CD4-positive, alpha-beta T cell treated with Interferon gamma for 1 hour (primary cell): ENCODE data around the gene CNIH3.

ENCODE experiments used
- DNase-seq: peaks from one replicate; pipeline ENCODE4 v3.0.0-alpha.2; 2020

Gene CNIH3

DNA sequence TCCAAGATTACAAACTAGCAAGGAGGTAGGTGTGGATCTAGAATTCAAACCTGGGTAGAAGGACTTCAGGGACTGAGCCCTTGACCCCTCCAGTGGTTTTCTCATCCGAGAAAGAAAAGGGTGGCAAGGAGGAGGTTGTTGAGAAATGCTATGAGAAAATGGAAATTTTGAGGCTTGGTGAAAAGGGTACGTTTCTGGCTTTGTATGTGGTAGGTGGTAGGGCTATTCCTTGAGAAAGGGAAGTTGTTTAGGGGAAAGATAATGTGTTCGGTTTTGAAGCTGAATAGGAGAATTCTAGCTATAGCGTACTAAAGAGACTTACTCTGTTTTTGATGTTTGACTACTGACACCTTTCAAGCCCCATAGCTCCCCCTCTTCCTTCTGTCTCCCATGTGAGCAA is 133.8 kb downstream of the CNIH3 start:
- no peak for DNase-seq

DNA sequence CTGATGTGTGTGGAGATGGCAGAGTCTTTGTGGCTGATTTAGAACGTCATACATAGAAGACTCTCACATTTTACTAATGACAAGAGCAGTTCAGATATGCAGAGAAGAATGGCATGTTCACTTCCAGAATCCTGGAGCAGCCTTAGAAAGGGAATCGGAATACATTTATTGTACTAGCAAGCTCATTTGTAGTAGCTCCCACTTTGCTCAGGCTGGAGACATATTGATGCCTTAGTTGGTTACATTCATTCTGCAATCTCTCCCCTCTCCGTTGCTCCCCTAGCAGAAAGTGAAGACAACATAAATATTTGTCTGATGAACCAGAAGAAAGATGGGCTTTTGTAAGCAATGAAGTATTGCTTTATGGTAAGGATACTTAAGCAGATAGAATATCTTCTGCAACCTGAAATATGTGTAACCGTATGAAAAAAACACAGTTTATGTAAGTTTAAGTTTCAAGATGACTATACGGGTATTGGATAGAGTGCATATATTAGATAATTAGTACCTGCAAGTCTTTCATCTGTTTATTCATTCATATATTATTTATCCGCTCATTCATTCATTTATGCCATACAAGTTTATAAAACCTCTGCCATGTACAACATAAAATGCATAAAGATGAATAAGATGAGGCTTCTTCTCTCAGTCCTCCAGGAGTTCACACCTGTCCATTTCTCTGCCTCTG is 135.7 kb downstream of the CNIH3 start:
- DNase-seq = no peak

DNA sequence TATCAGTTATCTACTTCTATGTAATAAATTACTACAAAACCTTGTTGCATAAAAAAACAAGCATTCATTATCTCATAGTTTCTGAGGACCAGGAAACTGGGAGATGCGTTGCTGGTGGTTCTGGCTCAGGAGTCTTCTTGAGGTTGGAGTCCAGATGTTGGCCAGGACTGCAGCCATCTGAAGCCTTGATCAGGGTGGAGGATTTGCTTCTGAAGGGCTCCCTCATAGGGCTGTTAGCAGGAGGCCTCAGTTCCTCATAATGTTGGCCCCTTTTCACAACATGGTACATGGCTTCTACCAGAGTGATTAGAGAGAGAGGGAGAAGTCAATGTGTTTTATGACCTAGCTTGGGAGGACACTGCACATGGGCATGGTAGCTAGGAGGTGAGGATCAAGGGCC is 137.4 kb downstream of the CNIH3 start:
- no peak for DNase-seq

DNA sequence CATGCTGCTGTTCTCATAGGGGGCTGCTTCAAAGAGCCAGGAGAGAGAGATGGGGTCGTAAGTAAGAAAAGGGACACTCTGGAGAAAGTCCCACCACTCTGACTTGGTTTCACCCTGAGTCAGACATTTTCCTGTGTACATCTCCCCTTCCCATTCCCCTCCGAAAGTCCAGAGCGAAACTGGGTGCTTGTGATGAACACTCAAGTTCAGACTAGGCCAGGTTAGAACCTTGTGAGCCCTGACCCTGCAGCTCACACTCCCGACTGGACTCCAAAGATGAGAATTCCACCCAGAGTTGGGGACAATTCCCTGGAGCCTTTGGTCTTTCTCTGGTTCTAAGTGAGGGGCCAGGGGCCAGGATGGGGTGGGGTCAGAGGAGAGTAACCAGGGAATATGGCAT is 139.5 kb downstream of the CNIH3 start:
- DNase-seq = no peak

DNA sequence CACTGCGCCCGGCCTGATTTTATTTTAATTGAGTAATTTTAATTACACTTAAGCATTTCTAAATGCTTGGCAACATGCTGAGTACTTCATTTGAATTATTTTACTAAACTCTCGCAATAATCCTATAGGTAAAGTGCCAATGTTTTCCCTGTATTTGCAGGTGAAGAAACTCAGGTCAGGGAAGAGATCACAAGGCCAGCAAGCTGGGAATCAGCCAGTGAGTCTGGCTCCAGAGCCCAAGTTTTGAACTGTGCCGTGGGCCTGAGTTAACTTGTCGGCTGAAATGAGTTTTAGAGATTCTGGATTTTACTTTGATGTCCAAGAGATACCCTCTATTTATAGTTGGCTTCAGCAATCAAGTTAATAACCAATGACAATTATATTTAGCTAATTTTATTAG is 141.4 kb downstream of the CNIH3 start:
- no peak for DNase-seq

DNA sequence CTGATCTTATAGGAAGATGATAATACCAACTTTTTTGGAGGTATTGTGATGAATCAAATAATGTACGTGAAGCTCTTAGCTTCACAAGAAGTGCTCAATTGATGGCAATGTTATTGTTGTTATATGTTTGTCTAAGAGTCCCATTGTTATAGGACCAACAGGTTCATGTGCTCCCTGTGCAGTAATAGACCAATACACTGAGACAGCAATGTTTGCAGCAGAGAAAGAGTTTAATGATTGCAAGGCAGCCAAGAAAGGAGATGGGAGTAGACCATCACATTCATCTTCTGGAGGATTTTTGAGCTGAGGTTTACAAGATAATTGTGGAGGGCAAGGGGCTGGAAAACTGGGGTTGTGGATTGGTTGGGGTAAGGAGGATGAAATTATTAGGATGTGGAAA is 143.0 kb downstream of the CNIH3 start:
- no peak for DNase-seq

DNA sequence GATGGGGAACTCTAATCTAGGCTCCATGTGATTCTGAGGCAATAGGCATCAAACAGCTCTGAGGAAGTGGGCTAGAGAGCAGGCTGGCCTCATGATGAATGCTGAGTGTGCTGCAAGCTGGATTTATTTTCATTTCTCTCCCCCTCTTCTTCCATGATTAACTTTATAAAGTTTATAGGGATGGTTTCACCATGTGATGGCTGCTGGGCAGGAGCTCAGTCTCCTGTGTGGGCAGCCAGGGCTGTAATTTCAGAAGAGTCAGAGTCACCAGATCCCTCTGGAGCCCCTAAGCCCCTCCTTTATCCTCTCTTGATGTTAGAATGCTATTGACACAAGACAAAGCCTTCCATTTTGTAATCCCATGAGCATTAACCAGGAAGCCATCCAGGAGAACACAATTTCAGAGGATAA is 143.6 kb downstream of the CNIH3 start:
- no peak for DNase-seq

DNA sequence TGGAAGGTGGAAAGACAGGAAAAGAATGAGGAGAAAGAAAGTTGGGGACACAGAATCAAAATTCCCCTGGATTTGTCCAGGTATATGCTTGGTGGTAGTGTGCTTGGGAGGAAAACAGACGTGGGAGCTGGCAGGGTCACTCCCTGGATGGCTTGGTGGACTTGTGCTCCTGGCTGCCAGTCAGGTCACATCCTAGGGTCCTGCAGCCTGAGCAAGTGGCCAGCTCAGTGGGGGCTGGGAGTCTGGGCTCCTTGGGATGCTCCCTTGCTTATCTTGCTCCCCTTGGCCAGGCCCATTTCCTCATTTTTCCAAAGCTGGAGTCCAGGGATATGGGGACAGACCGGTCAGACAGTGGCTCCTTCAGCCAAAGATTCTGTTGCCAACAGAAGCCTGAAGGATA is 144.0 kb downstream of the CNIH3 start:
- no peak for DNase-seq

DNA sequence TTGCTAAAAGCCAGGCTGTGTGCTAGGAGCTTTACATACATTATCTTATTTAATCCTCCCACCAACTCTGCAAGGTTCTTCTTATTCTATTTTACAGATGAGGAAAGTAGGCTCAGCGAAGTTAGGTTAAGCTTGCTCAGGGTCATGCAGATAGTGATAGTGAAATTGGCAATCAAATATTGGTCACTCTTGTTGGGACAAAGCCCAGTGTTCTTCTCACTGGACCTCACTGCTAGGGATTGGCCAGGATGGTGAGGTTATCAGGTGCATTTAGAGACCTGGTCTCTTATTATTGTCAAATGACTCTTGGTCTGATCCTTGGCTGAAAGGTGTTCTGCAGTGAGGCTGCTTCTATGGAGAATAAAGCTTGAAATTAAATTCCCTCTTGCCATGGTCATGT is 145.1 kb downstream of the CNIH3 start:
- DNase-seq = no peak

DNA sequence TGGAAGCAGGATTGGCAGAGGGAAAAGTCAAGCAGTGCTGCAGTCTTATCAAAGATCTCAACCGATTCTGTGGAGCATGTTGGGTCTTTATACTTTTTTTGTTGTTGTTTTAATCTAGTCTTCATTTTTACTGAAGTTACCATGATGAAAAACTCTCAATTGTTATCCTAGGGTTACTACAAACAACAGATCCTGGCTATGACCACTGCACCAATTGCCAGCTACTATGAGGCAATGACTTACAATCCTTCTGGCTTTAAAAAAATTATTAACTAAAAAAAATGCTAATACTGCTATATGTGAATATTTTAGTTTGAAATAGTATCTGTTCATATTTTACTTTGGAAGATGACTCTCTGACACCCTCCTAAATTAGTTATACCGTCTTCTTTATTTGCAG is 145.9 kb downstream of the CNIH3 start:
- no peak for DNase-seq

DNA sequence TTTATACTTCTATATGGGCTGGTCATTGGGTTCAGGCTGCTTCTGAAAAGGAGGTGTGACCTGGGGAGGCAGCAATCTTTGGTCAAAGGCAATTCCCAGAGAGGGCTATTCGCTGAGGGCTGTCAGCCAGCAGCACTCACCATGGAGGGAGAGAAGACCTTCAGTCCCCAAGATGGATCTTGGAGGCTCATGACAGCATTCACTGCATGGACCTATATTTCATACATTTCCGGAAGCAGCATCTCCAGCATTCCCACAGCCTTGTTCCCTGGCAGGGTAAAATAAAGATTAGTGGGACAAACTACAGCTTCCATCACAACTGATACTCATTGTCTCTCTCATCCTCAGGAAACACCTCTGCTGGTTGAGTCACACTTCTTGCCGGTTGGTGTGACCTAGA is 146.6 kb downstream of the CNIH3 start:
- no peak for DNase-seq

DNA sequence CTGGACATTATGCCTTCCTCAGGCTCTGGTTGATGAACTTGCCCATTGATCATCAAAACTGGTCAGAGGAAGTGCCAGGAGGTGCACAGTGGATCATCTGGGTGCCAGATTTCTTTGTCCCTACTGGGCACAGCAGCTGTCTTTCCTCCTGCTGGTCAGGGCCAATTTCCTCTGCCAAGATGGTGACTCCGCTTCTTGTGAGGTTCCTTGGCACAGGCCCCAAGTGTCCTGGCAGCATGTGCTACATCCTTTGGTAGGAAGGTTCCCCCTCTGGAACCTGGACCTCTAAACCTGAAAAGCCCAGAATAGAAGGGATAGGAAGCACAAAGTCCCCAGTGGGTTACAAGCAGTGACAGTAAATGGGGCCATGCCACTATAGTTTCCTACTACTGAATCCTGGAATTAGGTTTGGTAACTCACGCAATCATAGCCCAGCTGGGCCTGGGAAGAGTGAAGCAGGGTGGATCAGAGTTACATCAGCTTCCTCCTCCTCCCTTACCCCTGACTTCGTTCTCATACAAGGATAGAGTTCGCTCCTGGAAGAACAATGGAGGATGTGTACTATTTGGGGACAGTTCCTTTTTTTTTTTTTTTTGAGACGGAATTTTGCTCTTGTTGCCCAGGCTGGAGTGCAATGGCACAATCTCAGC is 147.1 kb downstream of the CNIH3 start:
- DNase-seq = no peak

DNA sequence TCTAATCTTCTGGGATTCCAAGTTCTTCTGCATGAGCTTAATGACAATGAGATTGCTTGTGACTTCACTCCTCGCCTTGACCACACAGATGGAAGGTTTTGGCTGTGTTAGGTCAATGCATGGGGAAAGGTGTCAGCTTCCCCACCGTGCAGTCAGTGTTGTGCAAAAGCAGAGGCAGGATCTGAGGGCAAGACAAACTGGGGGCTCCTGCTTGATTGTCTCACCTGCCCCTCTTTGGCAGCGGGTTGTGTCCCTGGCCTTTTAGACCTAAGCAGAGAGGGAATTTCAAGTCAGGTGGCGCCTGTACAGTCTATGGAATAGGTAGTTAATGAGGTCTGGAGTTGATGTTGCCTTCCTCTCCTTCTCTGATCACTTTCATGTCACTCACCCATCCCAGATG is 150.1 kb downstream of the CNIH3 start:
- no peak for DNase-seq

DNA sequence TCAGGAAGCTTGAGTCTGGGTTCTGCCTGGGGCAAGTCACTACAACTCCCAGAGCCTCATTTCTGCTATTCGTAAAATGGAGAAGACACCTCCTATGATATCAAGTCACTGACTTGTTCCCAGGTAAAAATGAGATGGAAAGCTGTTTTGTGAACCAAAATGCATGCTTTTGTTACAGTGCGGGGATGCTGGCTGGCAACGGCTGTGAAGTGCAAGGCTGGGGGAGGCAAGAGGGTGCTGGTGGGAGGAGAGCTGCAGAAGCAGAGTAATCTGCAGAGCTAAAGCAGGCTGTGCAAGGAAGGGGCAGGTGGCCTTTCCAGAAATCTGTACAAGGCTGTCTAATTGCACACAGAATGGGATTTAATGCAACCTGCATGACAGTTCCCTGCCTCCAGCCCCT is 150.9 kb downstream of the CNIH3 start:
- DNase-seq = no peak

DNA sequence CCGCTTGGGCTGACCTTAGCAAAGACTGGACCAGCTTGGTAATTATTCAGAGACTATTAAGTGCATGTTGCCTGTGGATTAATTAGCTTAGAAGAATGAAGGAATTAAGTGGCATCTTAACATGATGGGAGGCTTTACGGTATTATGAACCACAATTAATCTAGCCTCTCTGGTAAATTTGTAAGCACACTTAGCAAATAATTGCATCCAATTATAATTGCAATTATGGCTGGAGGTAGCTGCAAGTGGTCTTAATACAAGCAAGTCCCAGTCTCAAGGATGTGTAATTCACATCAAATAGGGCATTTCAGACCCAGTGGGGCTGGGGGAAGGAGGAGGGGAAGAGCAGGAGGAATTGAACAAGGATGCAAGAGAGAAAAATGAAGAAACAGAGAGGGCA is 151.6 kb downstream of the CNIH3 start:
- DNase-seq = no peak

DNA sequence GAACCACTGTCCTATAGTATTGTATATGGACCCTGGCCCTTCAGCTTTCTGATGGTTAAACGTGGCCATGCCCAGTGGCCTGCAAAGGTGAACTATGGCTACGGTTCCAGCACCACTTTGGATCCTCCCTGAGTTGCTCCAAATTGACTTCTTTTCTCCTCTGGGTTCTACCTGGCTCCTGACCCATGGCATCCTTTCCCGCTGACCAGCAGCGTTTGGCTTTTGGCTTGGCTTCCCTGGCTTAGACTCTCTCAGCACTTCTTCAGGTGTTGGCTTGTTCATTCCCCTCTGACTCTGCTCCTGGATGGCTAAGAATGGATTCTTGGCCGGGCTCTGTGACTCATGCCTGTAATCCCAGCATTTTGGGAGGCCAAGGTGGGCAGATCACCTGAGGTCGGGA is 152.9 kb downstream of the CNIH3 start:
- no peak for DNase-seq

DNA sequence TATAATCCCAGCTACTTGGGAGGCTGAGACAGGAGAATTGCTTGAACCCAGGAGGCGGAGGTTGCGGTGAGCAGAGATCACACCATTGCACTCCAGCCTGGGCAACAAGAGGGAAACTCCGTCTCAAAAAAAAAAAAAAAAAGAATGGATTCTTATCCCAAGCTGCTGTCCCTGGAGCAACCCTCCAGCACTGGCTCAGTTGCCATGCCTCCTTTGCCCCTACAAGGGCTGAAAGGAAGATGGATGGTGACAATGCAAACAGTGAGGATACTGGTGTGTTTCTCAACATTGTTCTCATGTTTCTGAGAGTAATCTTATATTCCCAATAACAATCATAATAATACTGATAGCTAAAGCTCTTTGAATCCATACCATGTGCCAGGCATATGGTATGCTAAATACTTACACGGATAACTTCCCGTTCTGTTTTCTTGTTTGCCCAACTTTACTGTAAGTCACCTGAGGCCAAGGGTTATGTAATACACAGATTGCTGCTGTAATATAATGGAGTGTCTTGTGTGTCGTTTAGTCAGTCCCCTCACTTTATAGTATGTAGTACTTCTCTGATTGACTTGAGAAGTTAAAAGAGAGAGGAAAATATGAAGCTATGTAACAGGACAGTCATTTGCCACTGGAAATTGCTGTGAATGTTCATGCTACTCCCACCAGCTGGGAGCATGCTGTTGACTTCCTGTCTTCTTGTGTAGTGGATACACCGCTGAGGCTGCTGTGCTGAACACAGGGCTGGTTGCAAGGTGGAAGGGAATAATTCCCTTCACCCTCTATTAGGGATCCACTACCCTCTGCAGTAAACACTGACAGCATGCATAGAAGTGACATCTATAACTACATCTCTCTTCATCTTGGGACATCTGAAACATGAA is 153.6 kb downstream of the CNIH3 start:
- DNase-seq = no peak

DNA sequence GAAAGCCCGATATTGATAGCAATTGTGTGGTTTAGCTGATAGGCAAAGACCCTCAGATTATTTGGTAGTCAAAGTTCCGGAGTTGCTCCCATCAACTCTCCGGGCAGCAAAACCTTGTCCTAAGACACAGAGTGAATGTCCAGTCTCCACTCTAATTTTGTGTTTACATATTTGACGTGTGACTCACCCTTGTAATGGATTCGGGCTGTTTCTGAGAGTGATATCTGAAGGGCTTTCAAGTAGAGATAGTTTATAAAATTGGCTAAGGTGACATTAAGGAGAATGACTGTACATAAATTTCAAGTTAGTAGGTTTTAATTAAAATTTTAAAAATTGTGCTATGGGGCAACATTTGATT is 154.2 kb downstream of the CNIH3 start:
- DNase-seq = no peak

DNA sequence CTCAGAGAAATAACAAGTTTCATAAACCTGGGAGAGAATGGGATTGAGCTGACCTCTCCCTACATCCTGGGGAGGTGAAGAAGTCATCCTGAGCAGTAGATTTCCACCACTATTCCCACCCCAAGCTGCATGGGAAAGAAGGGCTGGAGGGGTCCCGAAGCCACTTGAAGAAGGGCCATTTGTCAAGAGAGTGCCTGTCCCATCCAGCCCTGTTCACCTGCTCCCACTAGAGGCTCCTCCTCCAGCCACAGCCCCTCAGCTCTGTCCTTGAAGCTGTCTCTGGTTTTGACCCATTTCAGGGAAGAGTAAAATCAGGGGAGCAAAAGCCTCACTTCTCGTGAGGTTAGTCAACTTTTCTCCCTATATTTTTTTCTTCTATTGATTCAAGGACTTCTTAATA is 157.5 kb downstream of the CNIH3 start:
- DNase-seq = no peak

DNA sequence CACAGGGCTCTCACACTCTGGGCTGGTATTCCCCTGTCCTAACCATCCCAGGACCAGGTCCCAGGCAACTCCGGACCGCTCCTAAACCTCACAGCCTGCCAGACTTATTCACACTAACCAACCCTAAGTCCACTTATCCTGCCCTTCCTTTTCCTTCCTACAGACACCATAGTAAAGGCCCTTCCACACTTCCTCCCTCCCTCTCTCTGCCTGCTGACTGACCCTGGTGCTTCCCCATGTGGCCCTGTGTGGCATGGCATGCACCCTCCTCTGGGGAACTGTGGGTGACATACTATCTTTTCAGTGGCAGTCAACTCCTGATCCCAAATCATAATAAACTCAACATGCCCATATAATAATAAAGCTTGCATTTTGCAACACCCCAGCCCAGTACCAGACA is 158.3 kb downstream of the CNIH3 start:
- DNase-seq = no peak

DNA sequence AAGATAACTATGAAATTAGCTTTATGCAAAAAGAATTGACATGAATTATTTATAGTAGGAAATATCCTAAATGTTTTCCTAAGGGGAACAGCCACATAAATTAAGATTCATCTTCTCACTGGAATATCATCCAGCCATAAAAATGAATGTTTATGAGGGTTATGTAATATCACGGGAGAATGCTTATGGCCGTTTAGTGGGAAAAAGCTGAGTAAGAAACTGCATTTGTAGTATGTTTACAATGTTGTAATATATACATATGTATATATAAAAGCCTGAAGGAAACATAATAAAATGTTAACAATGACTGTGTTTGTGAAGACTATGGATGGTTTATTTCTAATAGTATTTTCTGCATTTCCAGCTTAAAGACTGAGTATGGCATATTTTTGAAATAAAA is 161.1 kb downstream of the CNIH3 start:
- no peak for DNase-seq

DNA sequence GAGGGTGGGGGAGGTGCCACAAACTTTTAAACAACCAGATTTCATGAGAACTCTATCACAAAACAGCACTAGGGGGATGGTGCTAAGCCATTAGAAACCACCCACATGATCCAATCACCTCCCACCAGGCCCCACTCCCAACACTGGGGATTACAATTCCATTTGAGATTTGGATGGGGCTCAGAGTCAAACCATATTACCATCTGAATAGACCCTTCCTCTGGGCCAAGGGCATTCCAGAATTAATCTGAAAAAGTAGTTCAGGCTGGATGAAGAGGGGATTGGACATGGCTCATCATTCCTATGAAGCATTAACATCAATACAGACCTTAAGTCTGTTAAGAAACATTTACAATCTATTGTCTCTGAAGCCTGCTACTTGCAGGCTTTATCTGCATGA is 163.4 kb downstream of the CNIH3 start:
- no peak for DNase-seq

DNA sequence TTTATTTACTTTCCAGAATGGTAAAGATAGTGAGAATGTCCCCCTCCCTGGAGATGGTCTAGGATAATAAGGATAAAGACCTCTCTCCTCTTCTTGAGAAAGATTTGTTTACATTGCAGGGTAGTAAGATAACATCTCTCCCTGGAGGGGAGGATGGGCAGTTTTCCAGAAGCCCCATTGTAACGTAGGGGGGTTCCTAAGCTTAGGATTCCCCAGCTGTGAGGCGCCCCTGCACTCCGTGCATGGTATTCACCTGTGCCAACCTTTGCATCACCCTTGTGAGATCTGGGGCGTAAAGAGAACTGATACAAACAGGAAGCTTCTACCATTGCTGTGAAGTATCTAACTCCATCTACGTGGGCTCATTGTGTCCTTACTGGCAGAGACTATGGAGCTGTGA is 164.6 kb downstream of the CNIH3 start:
- no peak for DNase-seq

DNA sequence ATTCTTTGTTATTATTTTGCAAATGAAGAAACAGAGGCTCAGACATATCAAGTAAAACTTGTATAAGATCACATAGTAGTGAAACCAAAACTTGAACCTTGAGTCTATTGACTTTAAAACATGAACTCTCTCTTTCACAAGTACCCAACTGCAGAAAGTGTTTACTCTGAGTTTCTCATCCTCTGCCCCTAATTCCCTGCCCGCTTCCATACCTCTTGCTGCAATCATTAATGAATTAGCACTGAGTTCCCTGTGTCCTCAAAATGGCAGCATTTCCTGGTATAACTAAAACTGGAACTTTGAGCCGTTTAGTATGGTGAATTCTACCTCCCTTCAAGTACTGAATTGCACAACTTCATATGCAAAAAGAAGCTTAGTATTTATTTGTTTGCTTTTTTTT is 165.7 kb downstream of the CNIH3 start:
- DNase-seq = no peak
